Activated T-helper 2 cell treated with anti-CD3 and anti-CD28 coated beads, Interferon-gamma antibody, Interleukin-2, Interleukin-4, amounts not matched to agents 10 μg/mL and 5 μg/mL and 100 μg/mL, durations not matched to agents 14 hours and 24 hours and 36 hours (primary cell): ENCODE results near the gene URM1. TPM values are rescaled to one million over a fixed set of nuclear protein-coding genes. Genes with fewer than 3 reads are reported as not detected.

ENCODE experiments used
- DNase-seq: peaks from one replicate; pipeline ENCODE4 v3.0.0; 2021; ENCODE audit warnings: low spot score
- H3K27ac Mint-ChIP-seq: one replicate; pipeline ENCODE4 v1.8.0; 2021; ENCODE audit warnings: mixed read lengths
- H3K27me3 Mint-ChIP-seq: one replicate; pipeline ENCODE4 v1.8.0; 2021; ENCODE audit warnings: low read depth, mixed read lengths
- H3K36me3 Mint-ChIP-seq: one replicate; pipeline ENCODE4 v1.8.0; 2021; ENCODE audit warnings: low read depth, mixed read lengths
- H3K4me1 Mint-ChIP-seq: one replicate; pipeline ENCODE4 v1.8.0; 2021; ENCODE audit warnings: low read depth, mixed read lengths
- H3K4me3 Mint-ChIP-seq: one replicate; pipeline ENCODE4 v1.8.0; 2021; ENCODE audit warnings: low read depth, mild to moderate bottlenecking, moderate library complexity, mixed read lengths
- H3K9me3 Mint-ChIP-seq: one replicate; pipeline ENCODE4 v1.8.0; 2021; ENCODE audit warnings: mixed read lengths
- intact Hi-C: fragments of 100-400 bp; cut with micrococcal nuclease; formaldehyde crosslinking; loops from one replicate; pipeline ENCODE4 v1.15.1; 2023
- total RNA-seq: library from RNA; stranded (reverse); gene quantifications from 2 replicates; pipeline ENCODE4 v1.2.3, GENCODE V29; 2022

The URM1 gene
- total RNA-seq, 1 donor from 2014 or later: 78.7 TPM

- peaks cover 52% of the 10 kb centered on the region for H3K36me3 Mint-ChIP-seq
- peaks cover 21% of the 10 kb centered on the region for H3K4me1 Mint-ChIP-seq
- no peak for DNase-seq
- no peaks in the 10 kb centered on the region for H3K27me3 Mint-ChIP-seq
- no peak overlapping the region for H3K4me3 Mint-ChIP-seq
- H3K9me3 Mint-ChIP-seq: no peaks in the 10 kb centered on the region
- intact Hi-C loops: no loop called here
- H3K27ac Mint-ChIP-seq: no peak overlapping the region
These were observed 4.7 kb downstream of the URM1 start for GRCh38 chr9:128375865-128376264.

DNA sequence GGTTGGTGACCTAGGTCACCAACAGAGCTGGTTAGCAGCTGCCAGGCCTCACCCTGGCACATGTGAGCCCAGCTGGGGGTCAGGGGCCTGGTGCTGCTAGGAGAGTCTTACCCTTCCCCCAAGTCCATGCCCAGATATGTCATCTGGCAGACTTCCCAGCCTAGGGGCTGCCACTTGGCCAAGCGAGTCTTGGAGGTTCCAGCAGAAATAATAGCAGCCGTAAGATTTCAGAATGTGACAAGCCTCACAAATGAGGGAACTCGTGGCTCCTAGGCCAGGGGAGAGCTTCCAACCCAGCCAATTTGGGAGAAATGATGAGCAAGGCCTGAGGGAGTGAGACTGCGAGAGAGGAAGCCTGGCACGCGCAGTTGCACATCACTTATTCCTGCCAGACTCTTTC lies 11.1 kb downstream of the URM1 start:
- DNase-seq: no peak
- H3K36me3 Mint-ChIP-seq: peaks cover 26% of the 10 kb centered on the region
- H3K4me3 Mint-ChIP-seq: no peak overlapping the region
- no peak overlapping the region for H3K27ac Mint-ChIP-seq
- H3K27me3 Mint-ChIP-seq: no peaks in the 10 kb centered on the region
- H3K9me3 Mint-ChIP-seq: no peaks in the 10 kb centered on the region
- H3K4me1 Mint-ChIP-seq: no peaks in the 10 kb centered on the region
- intact Hi-C loops: no loop called here

GRCh38 chr9:128383007-128383753 lies 12.0 kb downstream of the URM1 start:
- DNase-seq: no peak
- no peaks in the 10 kb centered on the region for H3K4me1 Mint-ChIP-seq
- no peak overlapping the region for H3K4me3 Mint-ChIP-seq
- intact Hi-C loops: no loop called here
- no peaks in the 10 kb centered on the region for H3K27me3 Mint-ChIP-seq
- H3K9me3 Mint-ChIP-seq: no peaks in the 10 kb centered on the region
- peaks cover 28% of the 10 kb centered on the region for H3K36me3 Mint-ChIP-seq
- H3K27ac Mint-ChIP-seq: no peak overlapping the region

- Mint-ChIP-seq H3K36me3 (peaks cover 26% of the 10 kb centered on the region), H3K9me3 (no peaks in the 10 kb centered on the region), H3K4me3 (no peak overlapping the region), H3K27ac (no peak overlapping the region), H3K27me3 (no peaks in the 10 kb centered on the region), H3K4me1 (no peaks in the 10 kb centered on the region)
- intact Hi-C loops: no loop called here
- DNase-seq: no peak
These were observed 12.6 kb downstream of the URM1 start for GRCh38 chr9:128383791-128384190.

- H3K9me3 Mint-ChIP-seq: no peaks in the 10 kb centered on the region
- H3K27me3 Mint-ChIP-seq: no peaks in the 10 kb centered on the region
- H3K27ac Mint-ChIP-seq: no peak overlapping the region
- H3K4me1 Mint-ChIP-seq: no peaks in the 10 kb centered on the region
- H3K36me3 Mint-ChIP-seq: peaks cover 24% of the 10 kb centered on the region
- DNase-seq: no peak
- intact Hi-C loops: no loop called here
- no peak overlapping the region for H3K4me3 Mint-ChIP-seq
These were observed 13.8 kb downstream of the URM1 start for GRCh38 chr9:128384801-128385495.

DNA sequence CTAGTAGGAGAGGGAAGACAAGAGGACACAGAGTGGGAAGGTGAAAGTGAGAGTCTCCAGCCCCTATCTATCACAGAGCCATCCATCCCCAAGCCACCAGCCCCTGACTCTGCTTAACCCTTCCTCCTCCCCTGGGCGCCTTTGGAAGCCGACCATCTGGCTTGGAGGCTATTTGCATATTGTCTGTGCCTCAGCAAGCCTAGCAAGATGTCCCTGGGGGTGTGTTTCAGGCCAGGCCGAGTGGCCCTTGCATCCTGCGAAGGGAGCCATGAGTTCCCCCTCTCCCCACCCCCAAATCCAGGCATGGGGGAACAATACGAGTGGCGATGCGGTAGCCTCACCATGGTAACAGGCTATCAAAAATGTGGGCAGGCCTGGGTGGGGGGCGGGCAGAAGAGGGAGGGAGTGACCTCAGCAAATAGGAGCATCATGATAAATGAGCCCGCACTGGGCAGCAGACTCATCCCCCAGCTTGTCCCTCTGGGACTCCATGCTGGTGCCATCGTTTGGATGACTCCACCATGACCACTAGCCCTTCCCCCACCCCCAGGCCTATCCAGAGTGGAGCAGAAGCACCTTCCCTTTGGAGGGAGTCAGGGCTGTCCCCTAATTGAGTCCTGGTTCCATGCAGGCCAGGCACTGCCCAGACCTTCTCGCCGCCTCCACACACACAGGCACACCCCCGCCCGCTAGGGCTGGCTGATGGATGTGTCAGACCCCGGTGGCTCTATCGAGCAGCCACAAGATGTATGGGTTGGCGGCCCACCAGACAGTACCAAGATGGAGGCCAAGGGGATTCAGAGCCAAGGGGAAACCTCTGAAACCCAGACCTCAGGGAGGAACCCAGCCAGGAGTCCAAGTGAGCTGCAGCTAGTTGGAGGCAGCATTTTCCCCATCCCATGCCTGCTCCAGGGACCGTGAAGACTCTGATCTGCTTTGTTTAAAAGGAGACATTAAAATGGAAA lies 14.6 kb downstream of the URM1 start:
- H3K4me3 Mint-ChIP-seq: no peak overlapping the region
- intact Hi-C loops: no loop called here
- no peak overlapping the region for H3K27ac Mint-ChIP-seq
- H3K9me3 Mint-ChIP-seq: no peaks in the 10 kb centered on the region
- H3K27me3 Mint-ChIP-seq: no peaks in the 10 kb centered on the region
- no peaks in the 10 kb centered on the region for H3K4me1 Mint-ChIP-seq
- DNase-seq: no peak
- H3K36me3 Mint-ChIP-seq: peaks cover 22% of the 10 kb centered on the region

GRCh38 chr9:128388150-128388549 lies 17.0 kb downstream of the URM1 start:
- H3K4me3 Mint-ChIP-seq: no peak overlapping the region
- H3K4me1 Mint-ChIP-seq: no peaks in the 10 kb centered on the region
- H3K27me3 Mint-ChIP-seq: no peaks in the 10 kb centered on the region
- no peaks in the 10 kb centered on the region for H3K9me3 Mint-ChIP-seq
- no peak for DNase-seq
- intact Hi-C loops: no loop called here
- no peak overlapping the region for H3K27ac Mint-ChIP-seq
- peaks cover 22% of the 10 kb centered on the region for H3K36me3 Mint-ChIP-seq

DNA sequence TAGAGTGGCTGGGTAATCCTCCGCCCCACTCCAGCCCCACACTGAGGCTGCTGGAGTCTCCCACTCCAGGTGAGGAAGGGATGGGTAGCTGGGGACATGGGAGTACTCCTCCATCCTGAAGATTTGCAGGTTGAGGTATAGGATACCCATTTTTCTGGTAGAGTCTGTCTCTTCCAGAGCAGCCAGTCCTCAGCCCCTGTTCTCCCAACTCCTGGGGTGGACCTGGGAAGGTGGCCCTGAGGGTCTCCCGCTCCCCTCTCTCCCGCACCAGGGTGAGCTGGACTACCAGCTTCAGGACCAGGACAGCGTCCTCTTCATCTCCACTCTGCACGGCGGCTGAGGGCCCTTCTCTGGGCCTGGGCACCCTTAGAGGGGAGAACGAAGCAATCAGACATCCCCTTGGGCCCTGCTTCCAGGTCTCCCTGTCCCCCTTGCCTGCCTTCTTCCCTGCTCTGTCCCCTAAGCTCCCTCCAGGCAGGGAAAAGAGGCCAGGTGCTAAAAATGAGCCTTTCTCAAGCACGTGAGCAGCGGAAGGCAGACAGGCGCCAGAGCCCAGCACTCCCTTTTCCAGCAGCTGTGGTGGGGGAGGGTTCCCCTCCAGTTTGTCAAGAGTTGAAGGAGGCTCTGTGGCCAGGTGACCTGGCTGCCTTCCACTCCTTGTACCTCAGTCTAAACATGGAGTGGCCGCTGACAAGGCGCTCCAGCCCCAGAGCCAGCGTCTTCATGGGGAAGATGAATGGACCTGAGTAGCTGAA lies 18.4 kb downstream of the URM1 start:
- no peaks in the 10 kb centered on the region for H3K9me3 Mint-ChIP-seq
- no peaks in the 10 kb centered on the region for H3K27me3 Mint-ChIP-seq
- no peak overlapping the region for H3K4me3 Mint-ChIP-seq
- H3K36me3 Mint-ChIP-seq: peaks cover 27% of the 10 kb centered on the region
- no peak overlapping the region for H3K27ac Mint-ChIP-seq
- intact Hi-C loops: no loop called here
- no peaks in the 10 kb centered on the region for H3K4me1 Mint-ChIP-seq
- DNase-seq: no peak

GRCh38 chr9:128390150-128390812 lies 19.1 kb downstream of the URM1 start:
- Mint-ChIP-seq H3K9me3 (no peaks in the 10 kb centered on the region), H3K27me3 (no peaks in the 10 kb centered on the region), H3K27ac (no peak overlapping the region), H3K4me1 (no peaks in the 10 kb centered on the region), H3K36me3 (peaks cover 23% of the 10 kb centered on the region), H3K4me3 (no peak overlapping the region)
- no peak for DNase-seq
- intact Hi-C loops: no loop called here

DNA sequence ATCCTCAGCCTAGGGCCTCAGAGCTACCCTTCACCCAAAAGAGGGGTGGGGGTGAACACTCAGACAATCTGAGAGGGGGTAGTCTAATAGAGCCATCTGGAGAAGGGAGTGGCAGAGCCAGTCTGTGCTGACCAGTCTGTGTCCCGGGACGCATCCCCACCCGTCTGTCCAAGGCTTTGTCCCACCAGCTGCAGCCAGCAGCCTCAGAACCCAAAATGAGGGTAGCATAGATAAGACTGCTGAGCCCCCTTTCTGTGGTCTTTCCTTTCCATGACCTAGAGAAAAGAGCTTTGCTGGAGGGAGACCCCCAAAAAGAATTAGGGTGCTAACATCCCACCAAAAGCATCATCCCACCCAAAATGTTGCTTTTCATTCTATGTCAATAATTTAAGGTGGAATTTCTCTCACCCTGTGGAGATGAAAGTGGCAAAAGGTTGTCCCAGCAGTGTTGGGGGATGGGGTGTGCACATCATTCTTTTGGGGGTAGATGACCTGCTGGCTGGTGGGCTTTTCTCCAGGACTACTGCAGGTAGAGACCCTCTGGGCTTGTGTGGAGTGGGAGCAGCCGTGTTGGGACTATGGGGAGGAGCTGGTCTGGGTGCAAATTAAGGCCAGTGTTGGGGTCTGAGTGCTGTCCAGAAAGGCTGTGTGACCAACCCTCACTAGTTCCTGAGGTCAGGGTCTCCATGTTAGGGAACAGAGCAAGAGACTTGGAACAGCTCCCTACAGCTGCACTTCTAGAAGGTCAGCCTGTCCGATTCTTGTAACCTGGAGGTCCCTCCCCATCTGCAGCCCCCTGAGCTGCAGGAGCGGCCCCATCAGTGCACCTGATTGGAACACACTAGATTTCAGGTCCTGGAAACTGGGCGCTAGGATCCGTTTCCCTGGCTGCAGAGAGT lies 19.9 kb downstream of the URM1 start:
- Mint-ChIP-seq H3K27me3 (no peaks in the 10 kb centered on the region), H3K9me3 (no peaks in the 10 kb centered on the region), H3K4me1 (no peaks in the 10 kb centered on the region), H3K36me3 (peaks cover 22% of the 10 kb centered on the region), H3K4me3 (no peak overlapping the region), H3K27ac (no peak overlapping the region)
- intact Hi-C loops: no loop called here
- DNase-seq: no peak

DNA sequence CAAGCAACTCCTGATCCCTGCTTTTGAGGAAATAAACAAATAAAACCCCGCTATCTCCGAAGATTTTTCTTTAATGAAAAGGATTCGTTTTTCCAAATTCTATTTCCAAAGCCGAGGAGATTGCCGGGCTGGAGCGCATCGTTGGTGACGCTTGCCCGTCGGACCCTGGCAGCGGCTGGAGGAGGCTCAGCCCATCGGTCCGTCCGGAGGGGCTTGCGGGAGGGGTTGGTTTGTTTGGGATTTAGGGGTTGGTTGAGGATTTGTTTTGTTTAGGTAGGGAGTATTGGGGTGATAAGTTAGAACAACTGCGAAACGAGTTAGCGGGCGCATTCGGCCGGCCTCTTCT lies 20.8 kb downstream of the URM1 start:
- H3K27ac Mint-ChIP-seq: no peak overlapping the region
- no peak overlapping the region for H3K4me3 Mint-ChIP-seq
- H3K27me3 Mint-ChIP-seq: peaks cover 4% of the 10 kb centered on the region
- H3K36me3 Mint-ChIP-seq: peaks cover 22% of the 10 kb centered on the region
- no peak for DNase-seq
- intact Hi-C loops: no loop called here
- no peaks in the 10 kb centered on the region for H3K4me1 Mint-ChIP-seq
- no peaks in the 10 kb centered on the region for H3K9me3 Mint-ChIP-seq
